IMR-90 (cell line): ENCODE measurements around the gene ZNF488. TPM values are rescaled to one million over a fixed set of nuclear protein-coding genes. Genes with fewer than 3 reads are reported as not detected.

ENCODE experiments used
- ATAC-seq: fragments of 200-7000 bp; cut with Tn5 transposase; 2 replicates; pipeline ENCODE4 v1.9.1; 2020; ENCODE audit warnings: low read depth, mild to moderate bottlenecking, moderate library complexity
- BruUV-seq: library from RNA; stranded (reverse); fragments of 400-500 nt; replicated peaks from 2 replicates; lab custom pipeline; 2021; lab: Mats Ljungman, UMichigan
- CTCF ChIA-PET: fragments of 300-600 bp; formaldehyde crosslinking; extraction: SDS; loops from one replicate; lab custom pipeline; 2021; ENCODE audit warnings: antibody characterized with exemption; lab: Yijun Ruan, JAX
- POLR2A ChIA-PET: fragments of 300-600 bp; sonication (Branson Sonifier 250); formaldehyde crosslinking; loops from one replicate; lab custom pipeline; 2022; ENCODE audit warnings: antibody characterized with exemption; ENCODE audit not compliant: unreplicated experiment; lab: Charles Lee
- DNase-seq: peaks from one replicate; pipeline ENCODE4 v3.0.0; 2013
- H2AFZ ChIP-seq: replicated peaks from 2 replicates; pipeline ENCODE3; 2013; ENCODE audit warnings: low read length, mild to moderate bottlenecking; ENCODE audit not compliant: poor library complexity
- H2AK5ac ChIP-seq: 2 replicates; pipeline ENCODE4 v1.6.1; 2013; ENCODE audit warnings: low read depth, low read length, inconsistent platforms
- H2AK9ac ChIP-seq: replicated peaks from 2 replicates; pipeline ENCODE3; 2013; ENCODE audit warnings: mild to moderate bottlenecking, low read depth, low read length, moderate library complexity; ENCODE audit not compliant: poor library complexity
- H2BK120ac ChIP-seq: 2 replicates; pipeline ENCODE4 v1.6.1; 2013; ENCODE audit warnings: low read depth, low read length, inconsistent platforms
- H2BK15ac ChIP-seq: 3 replicates; pipeline ENCODE4 v1.6.1; 2013; ENCODE audit warnings: low read depth, low read length, inconsistent platforms
- H2BK20ac ChIP-seq: 2 replicates; pipeline ENCODE4 v1.6.1; 2013; ENCODE audit warnings: low read depth, mild to moderate bottlenecking, inconsistent platforms, low read length, moderate library complexity
- H2BK5ac ChIP-seq: 2 replicates; pipeline ENCODE4 v1.6.1; 2013; ENCODE audit warnings: mild to moderate bottlenecking, low read depth, low read length, inconsistent platforms; ENCODE audit not compliant: poor library complexity, severe bottlenecking
- H3K14ac ChIP-seq: replicated peaks from 2 replicates; pipeline ENCODE4 v1.6.1; 2013; ENCODE audit warnings: low read depth, low read length, inconsistent platforms
- H3K18ac ChIP-seq: 2 replicates; pipeline ENCODE4 v1.6.1; 2013; ENCODE audit warnings: low read depth, low read length, control low read depth
- H3K23ac ChIP-seq: 2 replicates; pipeline ENCODE4 v1.6.1; 2013; ENCODE audit warnings: low read depth, low read length, inconsistent platforms
- H3K27ac ChIP-seq: 2 replicates; pipeline ENCODE4 v1.5.1; 2013; ENCODE audit warnings: mild to moderate bottlenecking, control low read depth, low read length; ENCODE audit not compliant: insufficient read depth
- H3K27me3 ChIP-seq: 2 replicates; pipeline ENCODE4 v1.6.1; 2013; ENCODE audit warnings: low read length; ENCODE audit not compliant: control insufficient read depth, insufficient read depth
- H3K36me3 ChIP-seq: 2 replicates; pipeline ENCODE4 v1.6.1; 2013; ENCODE audit warnings: low read length, mixed read lengths; ENCODE audit not compliant: control insufficient read depth, insufficient read depth
- H3K4ac ChIP-seq: 2 replicates; pipeline ENCODE4 v1.6.1; 2013; ENCODE audit warnings: low read depth, low read length, inconsistent platforms
- H3K4me1 ChIP-seq: 2 replicates; pipeline ENCODE4 v1.6.1; 2013; ENCODE audit warnings: low read length, mixed read lengths; ENCODE audit not compliant: control insufficient read depth, insufficient read depth
- H3K4me2 ChIP-seq: 2 replicates; pipeline ENCODE4 v1.6.1; 2013; ENCODE audit warnings: low read depth, mild to moderate bottlenecking, control low read depth, low read length, moderate library complexity
- H3K4me3 ChIP-seq: 2 replicates; pipeline ENCODE4 v1.5.1; 2013; ENCODE audit warnings: low read depth, mild to moderate bottlenecking, control low read depth, low read length, moderate library complexity; ENCODE audit not compliant: insufficient read depth
- H3K56ac ChIP-seq: 2 replicates; pipeline ENCODE4 v1.6.1; 2013; ENCODE audit warnings: low read length, inconsistent platforms; ENCODE audit not compliant: insufficient read depth; ENCODE audit errors: extremely low read depth
- H3K79me1 ChIP-seq, 2 experiments: 2 replicates each; pipeline ENCODE4 v1.6.1; 2013; ENCODE audit warnings: low read length in 2 of 2, inconsistent platforms in 1 of 2, low read depth in 1 of 2
- H3K9ac ChIP-seq: 2 replicates; pipeline ENCODE4 v1.6.1; 2013; ENCODE audit warnings: low read depth, low read length, control low read depth
- H3K9me1 ChIP-seq: 2 replicates; pipeline ENCODE4 v1.6.1; 2013; ENCODE audit warnings: low read length, inconsistent platforms; ENCODE audit not compliant: insufficient read depth
- H3K9me3 ChIP-seq: 2 replicates; pipeline ENCODE4 v1.6.1; 2013; ENCODE audit warnings: low read length; ENCODE audit not compliant: control insufficient read depth, insufficient read depth
- H4K20me1 ChIP-seq: 2 replicates; pipeline ENCODE4 v1.6.1; 2013; ENCODE audit warnings: low read length, inconsistent platforms; ENCODE audit not compliant: insufficient read depth
- H4K5ac ChIP-seq: 2 replicates; pipeline ENCODE4 v1.6.1; 2013; ENCODE audit warnings: mild to moderate bottlenecking, low read depth, low read length, control low read depth
- H4K8ac ChIP-seq, 2 experiments: 2 replicates each; pipeline ENCODE4 v1.6.1; 2013; ENCODE audit warnings: low read depth in 2 of 2, low read length in 2 of 2, control low read depth in 1 of 2, inconsistent platforms in 1 of 2
- H4K91ac ChIP-seq: 2 replicates; pipeline ENCODE4 v1.6.1; 2013; ENCODE audit warnings: low read depth, low read length, inconsistent platforms; ENCODE audit not compliant: insufficient read depth
- MAFK ChIP-seq: IDR thresholded peaks from 2 replicates; pipeline ENCODE4 v1.6.1; 2012; ENCODE audit warnings: low read depth, low read length, improper control_type of control experiment
- SMC3 ChIP-seq: fragments of 150-350 bp; IDR thresholded peaks from 2 replicates; pipeline ENCODE4 v1.6.1; 2016; ENCODE audit warnings: low read depth, mild to moderate bottlenecking, antibody characterized with exemption, low read length, moderate library complexity
- WGBS, 2 experiments: methylation state at CpG; one replicate each; pipeline versions ENCODE4 v1.1.5 to v1.1.7; 2013; ENCODE audit warnings: missing lambda C conversion rate in 2 of 2; ENCODE audit not compliant: insufficient read length in 1 of 2; ENCODE audit errors: extremely low coverage in 2 of 2; 5-methylcytosine and 5-hydroxymethylcytosine counted together
- dilution Hi-C: fragments of 300-500 bp; cut with HindIII; formaldehyde crosslinking; loops from one replicate; pipeline ENCODE4 v1.14.3; 2018; ENCODE audit warnings: low sequenced_read_pairs; ENCODE audit not compliant: unreplicated experiment
- in situ Hi-C: fragments of 300-500 bp; cut with MboI; formaldehyde crosslinking; loops from 3 replicates; pipeline ENCODE4 v1.14.3; 2019; ENCODE audit warnings: low sequenced_read_pairs, inconsistent platforms, mixed read lengths
- intact Hi-C: fragments of 100-400 bp; cut with micrococcal nuclease; formaldehyde crosslinking; loops from 2 replicates; pipeline ENCODE4 v1.10.0; 2022
- polyA plus RNA-seq, 3 experiments: library from polyadenylated mRNA; depleted of rRNA; stranded (reverse); fragments of >200 nt; gene quantifications; 2 replicates each; pipeline ENCODE4 v1.2.3, GENCODE V29; 2012; ENCODE audit warnings: low replicate concordance in 1 of 3
- total RNA-seq: library from RNA; depleted of rRNA; stranded (reverse); fragments of >200 nt; gene quantifications from 2 replicates; pipeline ENCODE4 v1.2.3, GENCODE V29; 2012
- TF ChIP-seq, protein P1 (sequence below): fragments of 150-350 bp; IDR thresholded peaks from 2 replicates; pipeline ENCODE4 v1.6.1; 2017; ENCODE audit warnings: mild to moderate bottlenecking, antibody characterized with exemption, low read length, low read depth
- TF ChIP-seq, protein P2 (sequence below): fragments of 150-350 bp; IDR thresholded peaks from 2 replicates; pipeline ENCODE4 v1.6.1; 2016; ENCODE audit warnings: low read depth, mild to moderate bottlenecking, low read length, moderate library complexity, borderline replicate concordance

ZNF488 gene
- total and polyA plus RNA-seq, 2 of the 4 experiments (the other 2 are of a cell fraction) = under 0.01 to 0.14 TPM

DNA sequence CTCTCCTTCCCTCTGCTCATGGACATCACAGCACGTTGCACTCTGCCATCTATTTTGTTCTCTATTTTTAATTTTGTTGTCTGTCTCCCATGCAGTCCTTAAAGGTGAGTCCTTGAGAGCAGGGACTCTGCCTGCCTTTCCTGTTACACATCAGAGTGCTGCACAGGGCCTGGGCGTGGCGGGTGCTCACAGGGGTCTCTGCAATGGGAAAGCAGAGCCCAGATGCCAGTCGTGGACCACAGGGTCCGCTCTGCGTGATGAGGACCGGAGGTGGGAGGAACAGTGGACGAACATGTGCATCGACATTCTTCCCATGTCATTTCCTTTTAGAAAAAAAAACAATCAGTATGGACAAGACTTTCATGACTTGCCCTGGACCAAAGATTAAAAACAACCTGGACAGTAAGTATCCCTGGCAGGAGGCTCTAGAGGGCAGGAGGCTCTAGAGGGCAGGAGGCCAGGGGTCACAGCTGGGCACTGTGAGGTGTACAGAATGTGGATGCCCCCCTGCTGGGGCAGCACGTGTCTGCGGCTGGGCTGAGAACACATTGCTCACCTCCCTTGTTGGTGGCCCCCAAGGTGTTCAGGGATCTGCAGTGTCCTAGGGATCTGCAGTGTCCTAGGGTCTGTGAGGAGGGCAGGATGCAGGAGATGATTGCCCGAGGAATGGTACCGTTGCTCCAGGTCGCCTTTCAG lies 29.6 kb upstream of the ZNF488 start:
- no peak overlapping the region for H3K27ac ChIP-seq
- peak overlapping the region; percentile 33 for H2AFZ ChIP-seq
- H3K4me2 ChIP-seq = no peak overlapping the region
- no peak overlapping the region for H2BK5ac ChIP-seq
- ATAC-seq (no peak), DNase-seq (no peak)
- no peak overlapping the region for H4K91ac ChIP-seq
- H2BK120ac ChIP-seq = no peak overlapping the region
- no peak overlapping the region for H4K8ac ChIP-seq
- no peaks in the 10 kb centered on the region for H3K4me1 ChIP-seq
- H3K9me3 ChIP-seq = no peaks in the 10 kb centered on the region
- no peak overlapping the region for H3K4me3 ChIP-seq
- POLR2A ChIA-PET = no interaction called here
- H3K4ac ChIP-seq = no peak overlapping the region
- 70% methylated on average over 4 of the region's 14 CpGs; no CpG with 5 or more reads in 1 of the 2 experiments for WGBS, 2 experiments
- TF ChIP-seq SMC3 (no peak), MAFK (no peak)
- TF ChIP-seq, protein P1, sequence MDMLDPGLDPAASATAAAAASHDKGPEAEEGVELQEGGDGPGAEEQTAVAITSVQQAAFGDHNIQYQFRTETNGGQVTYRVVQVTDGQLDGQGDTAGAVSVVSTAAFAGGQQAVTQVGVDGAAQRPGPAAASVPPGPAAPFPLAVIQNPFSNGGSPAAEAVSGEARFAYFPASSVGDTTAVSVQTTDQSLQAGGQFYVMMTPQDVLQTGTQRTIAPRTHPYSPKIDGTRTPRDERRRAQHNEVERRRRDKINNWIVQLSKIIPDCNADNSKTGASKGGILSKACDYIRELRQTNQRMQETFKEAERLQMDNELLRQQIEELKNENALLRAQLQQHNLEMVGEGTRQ = no peak
- TF ChIP-seq, protein P2, sequence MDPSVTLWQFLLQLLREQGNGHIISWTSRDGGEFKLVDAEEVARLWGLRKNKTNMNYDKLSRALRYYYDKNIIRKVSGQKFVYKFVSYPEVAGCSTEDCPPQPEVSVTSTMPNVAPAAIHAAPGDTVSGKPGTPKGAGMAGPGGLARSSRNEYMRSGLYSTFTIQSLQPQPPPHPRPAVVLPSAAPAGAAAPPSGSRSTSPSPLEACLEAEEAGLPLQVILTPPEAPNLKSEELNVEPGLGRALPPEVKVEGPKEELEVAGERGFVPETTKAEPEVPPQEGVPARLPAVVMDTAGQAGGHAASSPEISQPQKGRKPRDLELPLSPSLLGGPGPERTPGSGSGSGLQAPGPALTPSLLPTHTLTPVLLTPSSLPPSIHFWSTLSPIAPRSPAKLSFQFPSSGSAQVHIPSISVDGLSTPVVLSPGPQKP = no peak
- H3K23ac ChIP-seq = no peak overlapping the region
- no TSS peak for BruUV-seq
- H2BK20ac ChIP-seq = no peak overlapping the region
- H3K14ac ChIP-seq = no peak overlapping the region
- in situ Hi-C loops (loop anchor here (25.0 kb wide), 1 partner anchor 876 kb away; no protein-coding TSS in a partner anchor), intact Hi-C loops (no loop called here), dilution Hi-C loops (no loop called here)
- no peaks in the 10 kb centered on the region for H3K79me1 ChIP-seq
- H3K56ac ChIP-seq = no peak overlapping the region
- H3K9ac ChIP-seq = no peak overlapping the region
- H3K9me1 ChIP-seq = no peaks in the 10 kb centered on the region; the same call in 1 of the 2 replicates
- H4K5ac ChIP-seq = no peak overlapping the region
- no peak overlapping the region for H2AK9ac ChIP-seq
- H2BK15ac ChIP-seq = no peak overlapping the region
- no peak overlapping the region for H2AK5ac ChIP-seq
- H3K27me3 ChIP-seq = peaks cover 49% of the 10 kb centered on the region
- H3K36me3 ChIP-seq = no peaks in the 10 kb centered on the region
- no peak overlapping the region for H3K18ac ChIP-seq
- no peaks in the 10 kb centered on the region; the same call in 1 of the 2 replicates for H4K20me1 ChIP-seq
- CTCF ChIA-PET = no interaction called here
